RKO (cell line): ENCODE data around the gene EML5.

ENCODE experiments used
- DNase-seq: peaks from one replicate; pipeline ENCODE4 v3.0.0-alpha.2; 2016; ENCODE audit warnings: low spot score

Gene EML5

DNA sequence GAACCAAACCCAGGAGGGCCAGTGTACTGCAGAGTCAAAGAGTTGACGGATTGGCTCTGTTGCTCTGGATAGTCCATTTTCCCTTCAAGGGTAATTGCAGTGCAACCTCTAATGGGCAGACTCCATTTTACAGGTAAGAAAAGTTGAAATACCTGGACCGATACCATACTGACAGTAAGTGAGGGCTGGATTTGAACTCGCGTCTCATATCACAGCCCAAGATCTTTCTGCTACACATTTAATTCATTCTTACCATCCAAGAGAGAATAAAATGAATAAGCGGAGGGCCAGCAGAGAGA, 230.3 kb downstream of the EML5 start:
- no peak for DNase-seq
